Glutamatergic neuron (in vitro differentiated cells): Measurements from ENCODE around the gene TMEM204. TPM values are rescaled to one million over a fixed set of nuclear protein-coding genes. Genes with fewer than 3 reads are reported as not detected.

ENCODE experiments used
- DNase-seq: peaks from one replicate; pipeline ENCODE4 v3.0.0; 2022
- H3K27ac Mint-ChIP-seq: one replicate; pipeline ENCODE4 v1.8.0; 2020; ENCODE audit warnings: mild to moderate bottlenecking, mixed read lengths, inconsistent platforms; ENCODE audit not compliant: unreplicated experiment
- H3K27me3 Mint-ChIP-seq: one replicate; pipeline ENCODE4 v1.8.0; 2020; ENCODE audit warnings: mild to moderate bottlenecking, moderate library complexity, mixed read lengths, inconsistent platforms; ENCODE audit not compliant: unreplicated experiment
- H3K36me3 Mint-ChIP-seq: one replicate; pipeline ENCODE4 v1.8.0; 2020; ENCODE audit warnings: mild to moderate bottlenecking, mixed read lengths, inconsistent platforms; ENCODE audit not compliant: unreplicated experiment
- H3K4me1 Mint-ChIP-seq: one replicate; pipeline ENCODE4 v1.8.0; 2020; ENCODE audit warnings: mild to moderate bottlenecking, low read depth, mixed read lengths, inconsistent platforms; ENCODE audit not compliant: unreplicated experiment
- H3K4me3 Mint-ChIP-seq: one replicate; pipeline ENCODE4 v1.8.0; 2020; ENCODE audit warnings: mild to moderate bottlenecking, mixed read lengths, inconsistent platforms; ENCODE audit not compliant: unreplicated experiment
- H3K9me3 Mint-ChIP-seq: one replicate; pipeline ENCODE4 v1.8.0; 2020; ENCODE audit warnings: mild to moderate bottlenecking, moderate library complexity, mixed read lengths, inconsistent platforms; ENCODE audit not compliant: unreplicated experiment
- CTCF ChIP-seq: fragments of 200-600 bp; sonication (generic); IDR thresholded peaks from one replicate; pipeline ENCODE4 v1.5.0; 2021; ENCODE audit not compliant: partially characterized antibody, unreplicated experiment
- total RNA-seq: library from RNA; stranded (reverse); fragmentation: NEBNext Ultra II Directional; extraction: Animal tissue kit (Norgen Biotek cat#: 25700); gene quantifications from one replicate; pipeline ENCODE4 v1.2.1, GENCODE V29; 2021; ENCODE audit not compliant: unreplicated experiment

The TMEM204 gene
- total RNA-seq, 1 donor from 2014 or later: 0.22 TPM

GRCh38 chr16:1498899-1499676 is 34.4 kb upstream of the TMEM204 start:
- Mint-ChIP-seq H3K27ac (no peak overlapping the region), H3K4me3 (no peak overlapping the region), H3K9me3 (peaks cover 7% of the 10 kb centered on the region), H3K36me3 (no peaks in the 10 kb centered on the region), H3K27me3 (peaks cover 4% of the 10 kb centered on the region), H3K4me1 (no peaks in the 10 kb centered on the region)
- TF ChIP-seq CTCF: no peak
- DNase-seq: no peak

- TF ChIP-seq CTCF: no peak
- Mint-ChIP-seq H3K9me3 (peaks cover 3% of the 10 kb centered on the region), H3K4me1 (no peaks in the 10 kb centered on the region), H3K4me3 (no peak overlapping the region), H3K27me3 (peaks cover under 1% of the 10 kb centered on the region), H3K27ac (no peak overlapping the region), H3K36me3 (no peaks in the 10 kb centered on the region)
- DNase-seq: no peak
Measured at GRCh38 chr16:1499756-1500464, 33.6 kb upstream of the TMEM204 start.

GRCh38 chr16:1500465-1501150 is 32.9 kb upstream of the TMEM204 start:
- no peaks in the 10 kb centered on the region for H3K27me3 Mint-ChIP-seq
- H3K4me3 Mint-ChIP-seq: no peak overlapping the region
- H3K36me3 Mint-ChIP-seq: no peaks in the 10 kb centered on the region
- peaks cover 3% of the 10 kb centered on the region for H3K9me3 Mint-ChIP-seq
- no peak for DNase-seq
- TF ChIP-seq CTCF: no peak
- H3K27ac Mint-ChIP-seq: no peak overlapping the region
- H3K4me1 Mint-ChIP-seq: no peaks in the 10 kb centered on the region

GRCh38 chr16:1501630-1502029 is 31.8 kb upstream of the TMEM204 start:
- DNase-seq: no peak
- no peak overlapping the region for H3K4me3 Mint-ChIP-seq
- no peaks in the 10 kb centered on the region for H3K27me3 Mint-ChIP-seq
- no peaks in the 10 kb centered on the region for H3K4me1 Mint-ChIP-seq
- no peaks in the 10 kb centered on the region for H3K36me3 Mint-ChIP-seq
- H3K27ac Mint-ChIP-seq: no peak overlapping the region
- peaks cover 3% of the 10 kb centered on the region for H3K9me3 Mint-ChIP-seq
- no peak for TF ChIP-seq CTCF
